Measurements from ENCODE around the gene LRP1B.

Gene LRP1B

GRCh38 chr2:141490886-141491285 is 639.9 kb downstream of the LRP1B start:
- H3K4me1 Mint-ChIP-seq: peaks cover 7% of the 10 kb centered on the region
- no peak overlapping the region for H3K4me3 Mint-ChIP-seq
- H3K36me3 Mint-ChIP-seq (ENCODE audit: low read depth): no peaks in the 10 kb centered on the region
- H3K27me3 Mint-ChIP-seq (ENCODE audit: low read depth): no peaks in the 10 kb centered on the region
- no peaks in the 10 kb centered on the region for H3K9me3 Mint-ChIP-seq
- no peak for TF ChIP-seq CTCF (IDR thresholded peaks at IDR 0.05; ENCODE audit: unreplicated experiment in 3 of 3)
- no peak overlapping the region for H3K27ac Mint-ChIP-seq

- Mint-ChIP-seq H3K27ac (no peak overlapping the region), H3K4me3 (no peak overlapping the region), H3K4me1 (no peaks in the 10 kb centered on the region), H3K27me3 (ENCODE audit: low read depth) (no peaks in the 10 kb centered on the region), H3K36me3 (ENCODE audit: low read depth) (no peaks in the 10 kb centered on the region), H3K9me3 (no peaks in the 10 kb centered on the region)
- TF ChIP-seq CTCF (IDR thresholded peaks at IDR 0.05; ENCODE audit: unreplicated experiment in 3 of 3): no peak
Observed at GRCh38 chr2:141482697-141483096, 648.1 kb downstream of the LRP1B start.

GRCh38 chr2:141475801-141476200 is 655.0 kb downstream of the LRP1B start:
- Mint-ChIP-seq H3K27ac (no peak overlapping the region), H3K36me3 (ENCODE audit: low read depth) (no peaks in the 10 kb centered on the region), H3K9me3 (no peaks in the 10 kb centered on the region), H3K4me3 (no peak overlapping the region), H3K27me3 (ENCODE audit: low read depth) (no peaks in the 10 kb centered on the region), H3K4me1 (no peaks in the 10 kb centered on the region)
- no peak for TF ChIP-seq CTCF (IDR thresholded peaks at IDR 0.05; ENCODE audit: unreplicated experiment in 3 of 3)

GRCh38 chr2:141468761-141469160 is 662.1 kb downstream of the LRP1B start:
- no peak overlapping the region for H3K4me3 Mint-ChIP-seq
- H3K9me3 Mint-ChIP-seq: no peaks in the 10 kb centered on the region
- no peak overlapping the region for H3K27ac Mint-ChIP-seq
- no peaks in the 10 kb centered on the region for H3K4me1 Mint-ChIP-seq
- H3K27me3 Mint-ChIP-seq (ENCODE audit: low read depth): no peaks in the 10 kb centered on the region
- no peaks in the 10 kb centered on the region for H3K36me3 Mint-ChIP-seq (ENCODE audit: low read depth)
- no peak for TF ChIP-seq CTCF (IDR thresholded peaks at IDR 0.05; ENCODE audit: unreplicated experiment in 3 of 3)

GRCh38 chr2:141467331-141467730 is 663.5 kb downstream of the LRP1B start:
- Mint-ChIP-seq H3K27ac (no peak overlapping the region), H3K27me3 (ENCODE audit: low read depth) (no peaks in the 10 kb centered on the region), H3K36me3 (ENCODE audit: low read depth) (no peaks in the 10 kb centered on the region), H3K9me3 (no peaks in the 10 kb centered on the region), H3K4me1 (no peaks in the 10 kb centered on the region), H3K4me3 (no peak overlapping the region)
- TF ChIP-seq CTCF (IDR thresholded peaks at IDR 0.05; ENCODE audit: unreplicated experiment in 3 of 3): no peak

GRCh38 chr2:141464995-141465394 is 665.8 kb downstream of the LRP1B start:
- H3K36me3 Mint-ChIP-seq (ENCODE audit: low read depth): no peaks in the 10 kb centered on the region
- H3K9me3 Mint-ChIP-seq: no peaks in the 10 kb centered on the region
- H3K27me3 Mint-ChIP-seq (ENCODE audit: low read depth): no peaks in the 10 kb centered on the region
- no peaks in the 10 kb centered on the region for H3K4me1 Mint-ChIP-seq
- no peak for TF ChIP-seq CTCF (IDR thresholded peaks at IDR 0.05; ENCODE audit: unreplicated experiment in 3 of 3)
- no peak overlapping the region for H3K27ac Mint-ChIP-seq
- H3K4me3 Mint-ChIP-seq: no peak overlapping the region

Data from nephron (organoid).